Measurements from ENCODE around the gene PTPRK. TPM values are rescaled to one million over a fixed set of nuclear protein-coding genes. Genes with fewer than 3 reads are reported as not detected.

Gene PTPRK
- total RNA-seq, 1 donor from 2014 or later, result 18.4 TPM

- Histone ChIP-seq H3K4me1 (peaks cover 29% of the 10 kb centered on the region), H3K36me3 (no peaks in the 10 kb centered on the region), H3K27me3 (ENCODE audit: low read depth) (no peaks in the 10 kb centered on the region), H3K4me3 (no peak overlapping the region), H3K27ac (replicated peaks) (no peak overlapping the region), H3K9me3 (replicated peaks) (no peaks in the 10 kb centered on the region)
- DNase-seq, result no peak
- intact Hi-C loops (cut with micrococcal nuclease), result no loop called here
- TF ChIP-seq CTCF (IDR thresholded peaks at IDR 0.05; ENCODE audit: borderline replicate concordance), result no peak
Observed at GRCh38 chr6:128209771-128210170, 310.6 kb downstream of the PTPRK start.

- intact Hi-C loops (cut with micrococcal nuclease), result no loop called here
- DNase-seq, result no peak
- Histone ChIP-seq H3K27ac (replicated peaks) (no peak overlapping the region), H3K4me1 (peaks cover 29% of the 10 kb centered on the region), H3K27me3 (ENCODE audit: low read depth) (no peaks in the 10 kb centered on the region), H3K36me3 (no peaks in the 10 kb centered on the region), H3K9me3 (replicated peaks) (no peaks in the 10 kb centered on the region), H3K4me3 (no peak overlapping the region)
- no peak for TF ChIP-seq CTCF (IDR thresholded peaks at IDR 0.05; ENCODE audit: borderline replicate concordance)
Observed at GRCh38 chr6:128208851-128209580, 311.4 kb downstream of the PTPRK start.

GRCh38 chr6:128208078-128208477, 312.3 kb downstream of the PTPRK start:
- no peak for TF ChIP-seq CTCF (IDR thresholded peaks at IDR 0.05; ENCODE audit: borderline replicate concordance)
- Histone ChIP-seq H3K27ac (replicated peaks) (no peak overlapping the region), H3K9me3 (replicated peaks) (no peaks in the 10 kb centered on the region), H3K4me1 (peaks cover 29% of the 10 kb centered on the region), H3K27me3 (ENCODE audit: low read depth) (no peaks in the 10 kb centered on the region), H3K36me3 (no peaks in the 10 kb centered on the region), H3K4me3 (no peak overlapping the region)
- intact Hi-C loops (cut with micrococcal nuclease), result no loop called here
- DNase-seq, result no peak

- intact Hi-C loops (cut with micrococcal nuclease), result no loop called here
- no peak for TF ChIP-seq CTCF (IDR thresholded peaks at IDR 0.05; ENCODE audit: borderline replicate concordance)
- Histone ChIP-seq H3K36me3 (no peaks in the 10 kb centered on the region), H3K9me3 (replicated peaks) (no peaks in the 10 kb centered on the region), H3K27me3 (ENCODE audit: low read depth) (no peaks in the 10 kb centered on the region), H3K4me1 (peaks cover 35% of the 10 kb centered on the region), H3K4me3 (no peak overlapping the region), H3K27ac (replicated peaks) (no peak overlapping the region)
- DNase-seq, result no peak
Observed at GRCh38 chr6:128206610-128207426, 313.6 kb downstream of the PTPRK start.

GRCh38 chr6:128204616-128205015, 315.8 kb downstream of the PTPRK start:
- Histone ChIP-seq H3K27ac (replicated peaks) (no peak overlapping the region), H3K4me3 (no peak overlapping the region), H3K36me3 (no peaks in the 10 kb centered on the region), H3K4me1 (peaks cover 24% of the 10 kb centered on the region), H3K9me3 (replicated peaks) (no peaks in the 10 kb centered on the region), H3K27me3 (ENCODE audit: low read depth) (no peaks in the 10 kb centered on the region)
- DNase-seq, result no peak
- intact Hi-C loops (cut with micrococcal nuclease), result no loop called here
- no peak for TF ChIP-seq CTCF (IDR thresholded peaks at IDR 0.05; ENCODE audit: borderline replicate concordance)

Data from left ventricle myocardium inferior (tissue), 1 donor.